ENCODE data around the gene FILIP1L.

The FILIP1L gene

DNA sequence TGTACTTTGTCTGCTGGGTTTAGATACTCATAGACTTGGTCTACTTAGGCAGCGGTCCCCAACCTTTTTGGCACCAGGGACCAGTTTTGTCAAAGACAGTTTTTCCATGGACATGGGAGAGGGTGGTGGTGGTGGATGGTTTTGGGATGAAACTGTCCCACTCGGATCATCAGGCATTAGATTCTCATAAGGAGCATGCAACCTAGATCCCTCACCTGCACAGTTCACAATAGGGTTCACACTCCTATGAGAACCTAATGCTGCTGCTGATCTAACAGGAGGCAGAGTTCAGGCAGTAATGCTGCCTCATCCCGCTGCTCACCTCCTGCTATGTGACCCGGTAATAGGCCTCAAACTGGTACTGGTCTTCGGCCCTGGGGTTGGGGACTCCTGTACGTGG lies 251.3 kb downstream of the FILIP1L start:
- TF ChIP-seq TAF1 (IDR thresholded peaks at IDR 0.05; ENCODE audit: borderline replicate concordance, insufficient read depth, low read length) (no peak), POLR2AphosphoS5 (IDR thresholded peaks at IDR 0.05; ENCODE audit: low read depth, low read length) (no peak), FOXP2 (optimal IDR thresholded peaks at IDR 0.05; ENCODE audit: borderline replicate concordance, extremely low read depth, extremely low read length, insufficient read depth) (no peak), SIN3A (IDR thresholded peaks at IDR 0.05; ENCODE audit: borderline replicate concordance, insufficient read depth, low read length) (no peak)
- TF ChIP-seq, protein P1, sequence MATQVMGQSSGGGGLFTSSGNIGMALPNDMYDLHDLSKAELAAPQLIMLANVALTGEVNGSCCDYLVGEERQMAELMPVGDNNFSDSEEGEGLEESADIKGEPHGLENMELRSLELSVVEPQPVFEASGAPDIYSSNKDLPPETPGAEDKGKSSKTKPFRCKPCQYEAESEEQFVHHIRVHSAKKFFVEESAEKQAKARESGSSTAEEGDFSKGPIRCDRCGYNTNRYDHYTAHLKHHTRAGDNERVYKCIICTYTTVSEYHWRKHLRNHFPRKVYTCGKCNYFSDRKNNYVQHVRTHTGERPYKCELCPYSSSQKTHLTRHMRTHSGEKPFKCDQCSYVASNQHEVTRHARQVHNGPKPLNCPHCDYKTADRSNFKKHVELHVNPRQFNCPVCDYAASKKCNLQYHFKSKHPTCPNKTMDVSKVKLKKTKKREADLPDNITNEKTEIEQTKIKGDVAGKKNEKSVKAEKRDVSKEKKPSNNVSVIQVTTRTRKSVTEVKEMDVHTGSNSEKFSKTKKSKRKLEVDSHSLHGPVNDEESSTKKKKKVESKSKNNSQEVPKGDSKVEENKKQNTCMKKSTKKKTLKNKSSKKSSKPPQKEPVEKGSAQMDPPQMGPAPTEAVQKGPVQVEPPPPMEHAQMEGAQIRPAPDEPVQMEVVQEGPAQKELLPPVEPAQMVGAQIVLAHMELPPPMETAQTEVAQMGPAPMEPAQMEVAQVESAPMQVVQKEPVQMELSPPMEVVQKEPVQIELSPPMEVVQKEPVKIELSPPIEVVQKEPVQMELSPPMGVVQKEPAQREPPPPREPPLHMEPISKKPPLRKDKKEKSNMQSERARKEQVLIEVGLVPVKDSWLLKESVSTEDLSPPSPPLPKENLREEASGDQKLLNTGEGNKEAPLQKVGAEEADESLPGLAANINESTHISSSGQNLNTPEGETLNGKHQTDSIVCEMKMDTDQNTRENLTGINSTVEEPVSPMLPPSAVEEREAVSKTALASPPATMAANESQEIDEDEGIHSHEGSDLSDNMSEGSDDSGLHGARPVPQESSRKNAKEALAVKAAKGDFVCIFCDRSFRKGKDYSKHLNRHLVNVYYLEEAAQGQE (IDR thresholded peaks at IDR 0.05; ENCODE audit: insufficient read depth in 1 of 2, low read depth in 2 of 2, low read length in 2 of 2): no peak

DNA sequence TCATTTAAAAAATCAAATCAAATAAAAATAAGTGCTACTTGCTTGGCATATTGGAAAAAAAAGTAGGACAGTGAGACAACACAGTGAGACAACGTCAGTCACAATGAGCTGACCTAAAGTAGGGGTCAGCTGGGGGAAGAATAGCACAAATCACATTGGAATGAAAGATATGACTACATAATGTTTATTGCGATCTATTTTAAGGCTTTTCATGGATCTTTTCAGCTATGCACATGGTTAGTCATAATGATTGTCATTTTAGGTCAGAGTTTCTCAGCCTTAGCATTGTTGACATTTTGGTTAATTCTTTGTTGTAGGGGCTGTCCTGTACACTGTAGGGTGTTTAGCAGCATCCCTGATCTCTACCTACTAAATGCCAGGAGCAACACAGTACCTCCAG lies 252.1 kb downstream of the FILIP1L start:
- TF ChIP-seq, protein P1 (IDR thresholded peaks at IDR 0.05; ENCODE audit: insufficient read depth in 1 of 2, low read depth in 2 of 2, low read length in 2 of 2): no peak
- TF ChIP-seq SIN3A (IDR thresholded peaks at IDR 0.05; ENCODE audit: borderline replicate concordance, insufficient read depth, low read length): no peak

DNA sequence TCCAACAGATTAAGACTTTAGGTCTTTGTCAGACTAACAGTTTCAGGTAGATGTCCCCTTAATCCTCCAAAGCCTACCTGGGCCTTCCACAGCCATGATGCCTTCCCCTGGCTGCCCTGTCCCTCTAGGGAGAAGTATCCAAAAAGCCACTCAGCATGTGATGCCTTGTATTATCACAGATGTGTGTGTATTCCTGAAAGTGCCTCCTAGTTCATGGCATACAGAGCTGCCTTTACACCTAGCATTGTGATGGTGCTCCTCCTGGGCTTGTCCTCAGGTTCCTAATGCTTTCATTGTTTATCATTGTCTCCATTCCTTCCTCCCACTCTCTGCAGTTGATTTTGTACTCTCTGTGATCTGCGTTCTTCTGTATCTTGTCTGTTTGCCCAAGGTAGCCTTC lies 253.1 kb downstream of the FILIP1L start:
- no peak for TF ChIP-seq FOXP2 (optimal IDR thresholded peaks at IDR 0.05; ENCODE audit: borderline replicate concordance, extremely low read depth, extremely low read length, insufficient read depth)
- TF ChIP-seq SIN3A (IDR thresholded peaks at IDR 0.05; ENCODE audit: borderline replicate concordance, insufficient read depth, low read length): no peak
- no peak for TF ChIP-seq TAF1 (IDR thresholded peaks at IDR 0.05; ENCODE audit: borderline replicate concordance, insufficient read depth, low read length)
- TF ChIP-seq, protein P1 (IDR thresholded peaks at IDR 0.05; ENCODE audit: insufficient read depth in 1 of 2, low read depth in 2 of 2, low read length in 2 of 2): no peak
- no peak for TF ChIP-seq POLR2AphosphoS5 (IDR thresholded peaks at IDR 0.05; ENCODE audit: low read depth, low read length)

DNA sequence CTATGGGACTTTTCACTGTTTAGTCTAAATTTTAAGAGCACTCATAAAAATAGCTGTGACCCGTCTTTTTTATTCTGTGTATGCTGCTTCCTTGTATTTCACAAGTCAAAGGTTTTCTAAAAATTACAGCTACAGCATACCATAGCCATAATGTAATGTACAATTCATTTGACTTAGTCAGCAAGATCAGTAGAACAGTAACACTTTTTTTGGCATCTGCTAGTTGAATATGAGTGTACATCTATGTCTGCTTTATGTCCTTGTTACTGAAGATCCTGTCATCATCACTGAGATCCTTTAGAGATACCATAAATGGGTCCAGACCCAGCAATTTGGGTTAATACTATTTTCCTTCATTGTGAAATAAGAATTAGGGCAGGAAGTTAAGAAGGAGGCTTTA lies 254.5 kb downstream of the FILIP1L start:
- no peak for TF ChIP-seq TAF1 (IDR thresholded peaks at IDR 0.05; ENCODE audit: borderline replicate concordance, insufficient read depth, low read length)
- TF ChIP-seq FOXP2 (optimal IDR thresholded peaks at IDR 0.05; ENCODE audit: borderline replicate concordance, extremely low read depth, extremely low read length, insufficient read depth): no peak
- TF ChIP-seq, protein P1 (IDR thresholded peaks at IDR 0.05; ENCODE audit: insufficient read depth in 1 of 2, low read depth in 2 of 2, low read length in 2 of 2): no peak

DNA sequence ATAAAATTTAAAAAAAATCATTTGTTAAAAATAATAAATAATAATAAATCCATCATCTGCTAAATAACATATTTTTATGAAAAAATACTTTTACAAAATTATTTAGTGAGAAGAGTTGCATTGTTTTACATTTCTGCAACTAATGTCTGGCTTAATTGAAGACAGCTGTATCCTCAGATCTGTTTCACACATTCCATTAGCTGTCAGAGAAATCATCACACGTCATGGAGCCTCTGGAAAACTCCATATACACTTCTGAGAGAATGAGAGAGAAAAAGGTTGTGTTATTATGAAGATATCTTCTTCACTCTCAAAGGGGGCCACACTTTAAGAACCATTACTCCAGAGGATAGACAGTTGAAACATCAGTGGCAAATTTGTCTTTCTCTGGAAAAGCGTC lies 255.8 kb downstream of the FILIP1L start:
- no peak for TF ChIP-seq FOXP2 (optimal IDR thresholded peaks at IDR 0.05; ENCODE audit: borderline replicate concordance, extremely low read depth, extremely low read length, insufficient read depth)
- TF ChIP-seq, protein P1 (IDR thresholded peaks at IDR 0.05; ENCODE audit: insufficient read depth in 1 of 2, low read depth in 2 of 2, low read length in 2 of 2): no peak
- TF ChIP-seq TAF1 (IDR thresholded peaks at IDR 0.05; ENCODE audit: borderline replicate concordance, insufficient read depth, low read length): no peak
- TF ChIP-seq SIN3A (IDR thresholded peaks at IDR 0.05; ENCODE audit: borderline replicate concordance, insufficient read depth, low read length): no peak
- no peak for TF ChIP-seq POLR2AphosphoS5 (IDR thresholded peaks at IDR 0.05; ENCODE audit: low read depth, low read length)
